PFSK-1 (cell line): ENCODE measurements around the gene TMED6.

Experiments
- FOXP2 ChIP-seq: optimal IDR thresholded peaks from 2 replicates; pipeline ENCODE3; 2011; ENCODE audit warnings: borderline replicate concordance, control low read depth, inconsistent platforms; ENCODE audit not compliant: insufficient read depth; ENCODE audit errors: extremely low read length, extremely low read depth
- POLR2AphosphoS5 ChIP-seq: IDR thresholded peaks from 2 replicates; pipeline ENCODE4 v1.6.1; 2012; ENCODE audit warnings: low read depth, mild to moderate bottlenecking, control low read depth, low read length, moderate library complexity
- REST ChIP-seq, 2 experiments: IDR thresholded peaks; 2 replicates each; pipeline versions ENCODE4 v1.6.1 to v1.8.0; 2011 to 2012; ENCODE audit warnings: low read depth in 2 of 2, low read length in 2 of 2, control low read depth in 1 of 2, inconsistent platforms in 1 of 2, mild to moderate bottlenecking in 1 of 2, moderate library complexity in 1 of 2; ENCODE audit not compliant: insufficient read depth in 1 of 2
- SIN3A ChIP-seq: IDR thresholded peaks from 2 replicates; pipeline ENCODE4 v1.6.1; 2012; ENCODE audit warnings: mild to moderate bottlenecking, low read length, moderate library complexity, borderline replicate concordance; ENCODE audit not compliant: insufficient read depth
- TAF1 ChIP-seq: IDR thresholded peaks from 2 replicates; pipeline ENCODE4 v1.6.1; 2012; ENCODE audit warnings: low read length, control low read depth, borderline replicate concordance; ENCODE audit not compliant: insufficient read depth

TMED6 gene

GRCh38 chr16:69367980-69368379, 16.4 kb upstream of the TMED6 start:
- TF ChIP-seq SIN3A (no peak), REST (IDR thresholded peaks at IDR 0.05; ENCODE audit: insufficient read depth in 1 of 2, low read depth in 2 of 2, low read length in 2 of 2) (no peak), POLR2AphosphoS5 (no peak), FOXP2 (no peak), TAF1 (no peak)

GRCh38 chr16:69366431-69366830, 14.8 kb upstream of the TMED6 start:
- TF ChIP-seq SIN3A (no peak), FOXP2 (no peak), REST (IDR thresholded peaks at IDR 0.05; ENCODE audit: insufficient read depth in 1 of 2, low read depth in 2 of 2, low read length in 2 of 2) (no peak)

GRCh38 chr16:69365901-69366300, 14.3 kb upstream of the TMED6 start:
- TF ChIP-seq REST (IDR thresholded peaks at IDR 0.05; ENCODE audit: insufficient read depth in 1 of 2, low read depth in 2 of 2, low read length in 2 of 2) (no peak), FOXP2 (no peak), TAF1 (no peak), POLR2AphosphoS5 (no peak), SIN3A (no peak)

- no peak for TF ChIP-seq TAF1
- no peak for TF ChIP-seq REST (IDR thresholded peaks at IDR 0.05; ENCODE audit: insufficient read depth in 1 of 2, low read depth in 2 of 2, low read length in 2 of 2)
- TF ChIP-seq SIN3A = no peak
- no peak for TF ChIP-seq FOXP2
- no peak for TF ChIP-seq POLR2AphosphoS5
Measured at GRCh38 chr16:69364088-69364487, 12.5 kb upstream of the TMED6 start.

GRCh38 chr16:69363281-69363717, 11.7 kb upstream of the TMED6 start:
- TF ChIP-seq SIN3A = no peak
- TF ChIP-seq TAF1 = no peak
- TF ChIP-seq POLR2AphosphoS5 = no peak
- no peak for TF ChIP-seq FOXP2
- no peak for TF ChIP-seq REST (IDR thresholded peaks at IDR 0.05; ENCODE audit: insufficient read depth in 1 of 2, low read depth in 2 of 2, low read length in 2 of 2)
